Measurements from ENCODE around the gene EEF1AKMT1.

Gene EEF1AKMT1, protein sequence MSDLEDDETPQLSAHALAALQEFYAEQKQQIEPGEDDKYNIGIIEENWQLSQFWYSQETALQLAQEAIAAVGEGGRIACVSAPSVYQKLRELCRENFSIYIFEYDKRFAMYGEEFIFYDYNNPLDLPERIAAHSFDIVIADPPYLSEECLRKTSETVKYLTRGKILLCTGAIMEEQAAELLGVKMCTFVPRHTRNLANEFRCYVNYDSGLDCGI

DNA sequence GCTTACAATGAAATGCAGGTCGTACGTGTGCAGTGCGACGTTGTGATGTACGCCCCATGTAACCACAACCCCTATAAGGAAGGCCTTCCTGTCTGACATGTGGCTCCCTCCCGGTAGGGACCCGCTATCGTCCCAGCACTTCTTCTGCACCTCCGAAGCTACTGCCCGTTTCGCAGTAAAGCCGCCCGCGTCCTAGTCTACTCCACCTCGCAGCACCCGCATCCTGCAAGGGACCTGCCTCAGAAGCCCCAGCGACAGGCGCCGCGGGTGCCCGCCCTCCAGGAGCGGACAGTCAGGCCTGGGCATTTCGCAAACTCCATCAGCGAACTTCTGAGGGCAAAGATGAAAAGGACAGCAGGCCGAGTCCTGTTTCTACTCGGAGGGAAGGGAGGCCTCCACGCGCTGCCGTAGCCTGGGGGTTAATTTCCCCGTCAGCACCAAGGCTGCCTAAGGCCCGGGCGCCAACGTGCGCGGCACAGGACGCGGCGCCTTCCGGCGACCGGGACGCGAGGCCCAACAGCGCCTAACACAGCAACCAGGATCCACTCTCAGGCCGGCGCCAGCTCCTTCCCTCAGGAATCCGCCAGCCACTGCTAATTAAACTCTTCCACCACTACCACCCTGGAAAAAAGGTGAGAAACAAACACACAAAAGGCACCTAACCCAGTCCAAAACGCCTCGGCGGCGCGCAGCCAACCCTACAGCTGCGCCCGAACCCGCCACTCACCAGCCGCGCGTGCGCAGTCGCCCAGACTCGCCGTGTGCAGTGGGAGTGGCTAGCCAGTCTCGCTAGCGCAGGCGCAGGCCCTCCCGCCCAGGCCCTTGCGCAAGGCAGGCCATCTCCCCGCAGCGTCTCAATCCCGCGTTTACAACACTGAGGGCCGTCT is at the start of gene EEF1AKMT1:
TSS of gene EEF1AKMT1 (minus strand) at position 768 of the 887 bp plus-strand sequence. CDS start 16,363 bp downstream, outside the sequence.
- DNase-seq: peak; percentile 83

GRCh38 chr13:20823071-20823470 is 49.3 kb upstream of the EEF1AKMT1 start:
- no peak for DNase-seq

- no peak for DNase-seq
Measured at GRCh38 chr13:20822406-20822805, 48.6 kb upstream of the EEF1AKMT1 start.

DNA sequence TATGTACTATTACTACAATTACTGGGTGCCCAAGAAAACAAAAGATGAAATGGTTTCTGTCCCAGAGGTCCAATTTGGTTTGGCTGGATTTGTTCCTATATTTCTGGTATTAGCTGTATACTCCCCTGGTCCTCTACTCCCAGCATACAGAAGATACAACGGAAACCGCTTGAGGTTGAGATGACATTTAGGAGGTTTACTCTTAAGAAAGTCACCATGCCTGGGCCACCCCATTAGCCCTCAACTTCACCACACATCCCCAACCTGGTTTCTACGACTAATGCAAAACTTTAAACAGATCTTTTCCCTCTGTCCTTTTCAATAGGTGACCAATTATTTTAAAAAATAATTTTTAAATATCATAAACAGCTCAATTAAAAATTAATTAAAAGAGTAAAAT is 46.0 kb upstream of the EEF1AKMT1 start:
- no peak for DNase-seq

DNA sequence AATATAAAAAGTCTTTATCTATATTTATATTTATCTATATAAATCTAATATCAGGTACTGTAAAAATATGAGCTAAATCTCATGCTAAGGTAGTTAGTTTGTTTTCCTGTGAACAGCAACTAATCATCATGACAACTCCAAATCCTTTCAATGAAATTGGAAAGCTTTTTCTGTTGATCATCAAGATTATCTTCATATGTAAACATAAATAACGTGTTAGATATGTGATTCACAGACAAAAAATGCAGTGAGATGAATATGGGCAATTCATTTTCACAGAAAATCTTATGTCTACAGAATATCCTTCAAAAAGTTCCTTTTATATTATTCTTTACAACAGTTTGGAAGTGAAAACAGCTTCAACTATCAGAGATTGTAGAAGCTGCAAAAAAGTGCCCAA is 41.7 kb upstream of the EEF1AKMT1 start:
- no peak for DNase-seq

DNA sequence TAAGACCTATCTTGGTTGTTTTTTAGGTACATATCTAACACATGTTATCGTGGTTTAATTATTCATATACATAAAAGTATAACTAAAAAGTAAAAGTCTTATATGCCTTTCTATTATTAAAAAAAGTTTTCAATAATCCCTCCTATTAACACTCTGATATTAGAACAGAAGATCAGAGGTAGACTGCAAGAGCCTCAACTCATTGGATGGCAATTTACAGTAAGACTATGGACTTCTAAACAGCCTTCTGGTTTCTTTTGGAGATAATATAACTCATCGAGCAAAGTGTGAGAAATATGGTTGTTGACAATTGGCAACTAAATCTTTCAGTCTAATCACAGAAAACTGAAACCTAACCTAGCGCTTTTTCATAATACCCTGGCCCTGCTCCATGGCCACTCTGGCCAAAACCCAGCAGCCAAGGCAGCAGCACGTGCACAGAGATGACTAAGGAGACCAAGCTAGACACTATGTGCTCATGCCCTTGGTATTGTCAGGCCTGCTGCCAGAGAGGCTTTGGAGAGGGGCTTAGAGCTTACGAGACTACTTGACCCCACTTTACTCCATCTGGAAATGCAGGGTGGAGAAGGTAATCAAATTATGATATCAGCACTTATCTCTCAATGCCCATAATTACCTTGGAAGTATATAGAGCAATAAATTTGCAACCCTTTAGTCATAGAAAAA is 40.6 kb upstream of the EEF1AKMT1 start:
- DNase-seq: no peak

DNA sequence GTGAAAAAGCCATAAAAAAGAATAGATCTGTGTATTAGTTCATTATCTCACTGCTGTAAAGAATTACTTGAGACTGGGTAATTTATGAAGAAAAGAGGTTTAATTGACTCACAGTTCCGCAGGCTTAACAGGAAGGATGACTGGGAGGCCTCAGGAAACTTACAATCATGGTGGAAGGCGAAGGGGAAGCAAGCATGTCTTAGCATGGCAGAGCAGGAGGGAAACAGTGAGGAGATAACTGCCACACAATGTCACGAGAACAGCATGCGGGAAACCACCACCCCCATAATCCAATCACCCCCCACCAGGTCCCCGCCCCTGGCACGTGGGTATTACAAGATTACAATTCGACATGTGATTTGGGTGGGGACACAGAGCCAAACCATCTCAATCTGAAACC is 39.1 kb upstream of the EEF1AKMT1 start:
- no peak for DNase-seq

DNA sequence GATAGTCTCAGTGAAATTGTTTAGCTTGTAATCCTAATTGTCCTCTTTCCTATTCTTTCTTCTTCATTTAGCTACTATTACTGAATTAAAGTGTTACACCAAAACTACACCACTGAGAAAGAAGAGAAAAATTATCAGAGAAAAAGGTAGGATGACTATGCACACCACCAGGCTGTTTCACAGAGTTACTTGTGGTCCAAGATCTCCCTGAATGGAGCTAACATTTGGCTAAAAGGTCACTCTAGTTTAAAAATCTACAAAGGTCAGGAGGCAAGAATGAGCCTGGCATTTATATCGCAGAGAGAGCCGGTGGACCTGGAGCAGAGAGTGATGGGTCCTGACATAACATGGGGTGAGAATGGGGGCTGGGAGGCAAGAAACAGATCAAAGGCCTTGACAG is 37.0 kb upstream of the EEF1AKMT1 start:
- no peak for DNase-seq

- no peak for DNase-seq
Measured at GRCh38 chr13:20808874-20809273, 35.1 kb upstream of the EEF1AKMT1 start.

DNA sequence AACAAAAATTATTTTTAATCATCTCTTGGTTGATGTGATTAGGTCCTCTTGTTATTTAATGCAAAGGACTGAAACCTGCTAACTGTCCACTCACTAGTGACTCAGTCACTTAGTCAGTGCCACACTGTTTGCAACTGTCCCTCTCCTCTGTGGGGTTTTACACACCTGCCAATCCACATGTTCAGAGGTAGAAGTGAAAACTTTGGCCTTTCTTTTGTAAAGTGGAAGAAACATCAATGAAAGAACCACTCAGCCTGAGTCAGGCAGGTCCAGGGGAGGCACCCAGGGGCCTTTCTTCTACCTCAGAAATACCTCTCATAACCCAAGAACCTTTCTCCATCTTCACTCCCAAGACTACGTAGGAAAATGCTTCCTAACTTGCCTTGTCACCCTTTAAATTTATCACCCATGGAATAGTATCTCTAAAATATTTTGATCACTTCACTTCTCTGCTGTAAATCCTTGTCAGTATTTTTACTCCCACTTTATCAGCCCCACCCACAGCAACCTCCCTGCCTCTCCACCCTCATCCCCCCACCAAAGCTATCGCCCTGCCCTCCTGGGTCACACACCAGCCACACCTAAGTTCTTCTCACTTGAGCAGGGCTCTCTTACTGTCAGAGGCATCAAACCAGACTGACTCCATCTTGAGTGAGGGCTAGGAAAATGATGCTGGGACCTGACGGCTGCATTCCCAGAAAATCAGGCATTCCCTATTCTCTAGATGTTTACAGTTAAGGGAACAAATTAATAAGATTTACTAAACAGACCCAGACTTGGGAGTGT is 29.6 kb upstream of the EEF1AKMT1 start:
- no peak for DNase-seq

DNA sequence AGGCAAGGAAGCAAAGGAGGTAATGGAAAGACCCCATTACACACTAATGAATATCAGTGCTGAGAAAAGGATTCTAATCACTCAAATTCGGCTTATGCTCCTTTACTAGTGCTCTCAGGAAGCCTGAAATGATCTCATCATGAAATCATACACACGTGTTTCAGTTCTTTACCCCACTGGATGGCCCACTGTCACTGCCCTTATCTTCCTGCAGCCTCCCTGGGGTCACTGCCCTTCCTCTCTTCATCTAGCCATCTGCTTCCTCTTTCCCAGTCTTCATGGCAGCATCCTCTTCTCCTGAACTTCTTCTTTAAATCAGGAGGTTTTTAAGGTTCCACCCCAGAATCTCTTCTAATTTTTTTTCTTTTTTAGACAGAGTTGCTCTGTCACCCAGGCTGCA is 27.9 kb upstream of the EEF1AKMT1 start:
- DNase-seq: no peak

DNA sequence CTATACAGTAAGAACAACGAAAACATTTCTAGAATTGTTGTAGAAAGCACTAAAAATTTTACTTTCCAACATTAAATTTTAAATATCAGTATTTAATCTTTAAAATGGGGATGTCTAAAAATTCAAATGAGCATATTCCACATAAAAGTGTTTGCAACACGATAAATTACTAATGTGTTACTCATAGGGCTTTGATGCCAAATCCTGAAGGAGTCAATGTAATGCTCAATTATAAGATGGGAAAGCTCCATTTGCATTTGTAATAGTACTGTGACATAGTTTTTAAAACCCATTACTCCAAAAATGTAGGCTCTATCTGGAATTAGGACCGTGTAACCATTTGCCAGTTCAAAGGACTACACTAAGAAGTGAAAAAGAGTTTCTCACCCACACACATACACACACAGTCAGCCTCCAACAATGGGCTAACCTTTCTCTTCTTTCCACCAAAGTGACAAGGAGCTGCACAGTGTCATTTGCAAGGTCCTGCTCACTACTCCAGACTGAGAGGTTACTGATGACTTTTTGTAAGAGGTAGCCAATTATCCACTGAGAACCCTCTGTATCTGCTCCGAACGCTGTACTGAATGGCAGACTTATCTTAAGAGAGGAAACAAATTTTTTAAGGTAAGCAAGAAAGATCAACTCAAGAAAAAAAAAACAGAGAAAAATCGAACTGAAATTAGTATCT is 26.1 kb upstream of the EEF1AKMT1 start:
- no peak for DNase-seq

DNA sequence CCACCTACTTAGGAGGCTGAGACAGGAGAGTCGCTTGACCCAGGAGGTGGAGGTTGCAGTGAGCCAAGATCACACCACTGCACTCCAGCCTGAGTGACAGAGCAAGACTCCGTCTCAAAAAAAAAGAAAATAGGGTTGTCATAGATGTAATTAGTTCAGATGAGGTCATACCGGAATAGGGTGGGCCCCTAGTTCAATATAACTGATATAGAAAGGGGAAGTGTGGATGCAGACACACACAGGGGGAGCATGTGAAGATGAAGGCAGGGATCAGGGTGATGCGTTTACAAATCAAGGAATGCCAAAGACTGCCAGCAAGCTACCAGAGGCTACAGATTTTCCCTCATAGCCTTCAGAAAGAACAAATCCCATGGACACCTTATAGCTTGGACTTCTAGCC is 24.3 kb upstream of the EEF1AKMT1 start:
- no peak for DNase-seq

DNA sequence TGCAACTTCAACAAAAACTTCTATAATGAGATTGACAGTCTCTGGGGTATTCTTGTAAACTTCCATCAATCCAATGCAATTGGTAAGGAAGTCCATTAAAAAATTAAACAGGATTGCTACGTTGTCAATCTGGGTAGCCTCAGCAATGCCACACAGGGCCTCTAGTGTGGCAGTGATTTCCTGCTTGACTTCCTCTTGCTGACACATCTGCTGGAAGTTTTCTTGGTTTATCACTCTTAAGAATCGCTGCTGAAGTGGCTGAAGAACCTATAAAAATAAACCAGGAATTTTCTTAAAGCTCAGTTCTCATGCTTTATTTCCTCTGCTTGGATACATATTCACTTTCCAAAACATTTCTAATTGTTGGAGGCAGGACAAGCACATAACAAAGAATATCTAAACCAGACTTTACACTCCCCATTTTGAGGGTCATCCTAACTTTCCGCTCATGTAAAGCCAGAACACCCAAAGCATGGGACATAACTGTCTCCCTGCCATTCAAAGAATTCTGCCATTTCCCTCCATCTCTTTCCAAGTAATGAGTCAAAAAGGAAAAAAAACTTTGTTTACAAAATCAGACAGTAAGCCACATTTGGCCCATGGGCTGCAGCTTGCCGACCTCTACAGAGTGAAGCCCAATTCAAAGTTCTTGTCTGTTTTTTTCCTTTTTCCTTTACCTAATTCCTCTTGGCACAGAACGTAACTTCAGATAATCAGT is 23.2 kb upstream of the EEF1AKMT1 start:
- DNase-seq: no peak

DNA sequence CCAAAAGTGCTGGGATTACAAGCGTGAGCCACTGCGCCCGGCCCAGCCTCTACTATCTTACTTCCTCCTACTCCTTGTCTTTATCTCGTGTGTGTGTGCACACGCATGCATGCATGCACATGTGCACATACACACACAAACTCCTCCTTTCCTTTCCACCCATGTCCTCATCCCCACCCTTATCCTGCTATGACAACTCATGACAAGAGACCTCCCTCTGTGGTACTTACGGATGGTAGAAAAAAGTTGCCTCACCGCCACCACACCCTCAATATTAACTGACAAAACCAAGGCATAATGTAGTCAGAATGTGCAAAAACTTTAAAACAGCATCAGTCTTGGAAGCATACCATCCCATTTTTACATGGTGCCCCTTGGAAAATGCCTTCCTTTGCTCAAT is 15.9 kb upstream of the EEF1AKMT1 start:
- DNase-seq: no peak

GRCh38 chr13:20788312-20788711 is 14.6 kb upstream of the EEF1AKMT1 start:
- no peak for DNase-seq

DNA sequence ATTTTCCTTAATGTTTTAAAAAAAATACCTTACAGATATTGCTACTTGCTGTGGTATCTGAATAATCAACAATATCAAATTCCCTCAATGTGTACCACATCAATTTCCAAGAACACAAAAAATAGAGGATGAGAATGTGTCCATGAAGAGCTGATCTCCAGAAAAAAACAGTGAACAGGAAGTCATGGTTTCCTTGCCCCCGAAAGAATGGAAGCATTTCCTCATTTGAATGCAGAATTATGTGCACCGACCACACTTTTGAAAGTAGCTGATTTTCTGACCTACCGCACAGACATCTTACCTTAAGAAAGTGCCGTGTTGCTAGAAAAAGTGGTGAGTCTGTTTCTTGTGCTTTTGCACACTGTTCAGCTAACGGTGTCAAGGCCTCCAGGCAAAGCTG is 13.4 kb upstream of the EEF1AKMT1 start:
- DNase-seq: no peak

DNA sequence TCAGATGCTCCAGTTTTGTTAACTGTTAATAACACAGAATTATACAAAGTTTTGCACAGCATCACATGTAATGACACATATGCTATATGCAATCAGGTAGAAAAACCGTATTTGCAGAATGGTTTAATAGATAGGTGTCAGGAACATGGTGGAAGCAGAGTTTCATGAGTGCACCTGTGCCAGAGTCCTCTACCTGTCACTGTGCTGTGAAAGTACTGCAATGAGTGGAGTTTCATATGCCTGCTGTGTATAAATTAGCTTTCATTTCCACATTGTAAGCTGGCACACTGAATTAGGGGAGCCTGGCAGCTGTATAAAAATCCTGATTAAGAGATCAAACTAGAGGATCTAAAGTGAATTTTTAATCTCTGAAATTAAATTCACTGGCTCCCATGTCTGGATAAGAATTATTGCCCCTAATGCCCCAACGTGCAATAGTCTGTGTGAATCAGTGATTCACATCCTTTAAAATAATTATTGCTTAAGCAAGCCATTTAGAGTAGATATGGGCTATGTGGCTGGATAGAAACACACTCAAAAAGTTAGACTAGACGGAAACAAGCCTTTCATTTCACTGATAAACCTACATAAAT is 8.5 kb upstream of the EEF1AKMT1 start:
- no peak for DNase-seq

DNA sequence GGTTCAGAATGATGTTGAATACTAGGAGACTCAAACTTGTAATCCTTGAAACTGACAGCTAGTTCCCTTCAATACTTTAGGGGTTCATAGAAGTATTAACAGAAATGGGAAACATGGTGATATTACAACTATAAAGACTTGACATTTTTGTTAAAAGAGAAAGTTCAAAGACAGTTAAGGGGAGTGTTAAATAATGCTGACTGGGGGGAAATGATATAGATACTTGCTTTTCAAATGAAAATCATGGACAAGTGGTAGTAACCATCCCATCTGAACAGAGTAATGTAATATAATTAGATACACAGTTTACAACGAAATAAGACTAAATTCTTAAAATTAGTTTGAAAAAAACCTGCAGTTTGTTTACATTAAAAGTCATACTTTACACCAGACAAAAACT is 6.6 kb upstream of the EEF1AKMT1 start:
- DNase-seq: no peak

DNA sequence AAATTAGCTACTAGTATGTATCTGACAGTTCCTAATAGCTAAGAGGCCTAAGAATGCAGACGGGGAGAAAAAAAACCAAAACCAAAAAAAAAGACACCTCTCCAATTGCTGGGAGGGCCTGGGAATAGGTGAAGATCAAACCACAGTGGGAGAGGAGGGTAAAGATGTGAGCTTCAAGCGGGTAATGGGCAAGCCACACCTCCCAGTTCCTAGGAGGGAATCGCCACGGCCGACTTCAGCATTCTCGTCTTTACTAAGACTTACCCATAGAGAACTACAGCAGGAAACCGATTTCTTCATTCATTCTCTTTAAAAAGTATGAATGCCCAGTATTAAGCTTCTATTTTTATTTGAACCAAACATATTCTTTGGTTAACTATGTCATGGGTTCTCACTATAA is 5.6 kb upstream of the EEF1AKMT1 start:
- no peak for DNase-seq

DNA sequence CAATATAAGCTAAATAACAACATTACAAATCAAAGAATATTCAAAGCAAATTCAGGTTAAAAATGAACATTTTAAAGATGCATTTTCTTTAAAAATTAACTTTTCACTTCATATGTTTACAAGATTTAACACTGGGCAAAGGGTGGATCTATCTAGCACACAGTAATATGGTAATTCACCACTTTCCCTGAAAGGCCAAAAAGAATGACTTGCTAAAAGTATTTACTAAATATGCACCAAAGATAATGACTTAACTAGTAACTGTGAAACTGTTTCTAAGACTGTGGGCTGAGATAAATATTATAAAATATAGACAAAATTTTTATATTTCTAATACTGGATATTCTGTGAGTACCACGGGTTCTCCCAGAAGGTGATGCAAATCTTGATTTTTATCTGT is 4.5 kb upstream of the EEF1AKMT1 start:
- DNase-seq: no peak

Data from NCI-H1048 (cell line).